ENCODE measurements around the gene KIAA0040. TPM values are rescaled to one million over a fixed set of nuclear protein-coding genes. Genes with fewer than 3 reads are reported as not detected.

The KIAA0040 gene
- total and polyA plus RNA-seq, 10 of the 15 experiments (the other 5 are each of a cell fraction or from before 2014, with no cell fraction given) = 7.6 to 47.7 (median 23.5) TPM

GRCh38 chr1:175129644-175129996 lies 63.0 kb downstream of the KIAA0040 start:
- POLR2A ChIA-PET = no interaction called here
- in situ Hi-C loops (cut with MboI) (loop anchor here (5.0 kb wide), 1 partner anchor 357 kb away; no protein-coding TSS in a partner anchor), intact Hi-C loops (cut with micrococcal nuclease; ENCODE audit: unreplicated experiment) (loop anchor here (5.0 to 10.0 kb wide), 2 partner anchors 245 to 357 kb away; no protein-coding TSS in a partner anchor)
- H3K27ac ChIP-seq (ENCODE audit: control insufficient read depth, insufficient read depth) = no peak overlapping the region
- no peaks in the 10 kb centered on the region for H3K27me3 ChIP-seq (replicated peaks in 1 of 2; ENCODE audit: control insufficient read depth in 2 of 2, insufficient read depth in 2 of 2, low read length in 1 of 2)
- no peak overlapping the region for H3K9ac ChIP-seq (ENCODE audit: control insufficient read depth, insufficient read depth, low read length)
- DNase-seq (ENCODE audit: low read depth, low spot score) = no peak
- no peaks in the 10 kb centered on the region for H3K79me2 ChIP-seq (ENCODE audit: control insufficient read depth, insufficient read depth, low read length)
- no peak overlapping the region for H3K4me2 ChIP-seq (ENCODE audit: control insufficient read depth, insufficient read depth)
- SMC1A ChIA-PET (ENCODE audit: uncharacterized antibody, unreplicated experiment) = interaction anchor here (0.7 to 4.0 kb wide), 2 partner anchors 13 to 100 kb away, joined by 3 to 22 read pairs; no protein-coding TSS in a partner anchor
- FAIRE-seq = no peak
- TF ChIP-seq CHD4 (IDR thresholded peaks at IDR 0.05) = no peak
- no peak for TF ChIP-seq MXI1 (IDR thresholded peaks at IDR 0.05; ENCODE audit: low read depth, low read length)
- no peak for TF ChIP-seq SUZ12 (IDR thresholded peaks at IDR 0.05; ENCODE audit: unreplicated experiment)
- TF ChIP-seq ATF2 (IDR thresholded peaks at IDR 0.05; ENCODE audit: low read length) = no peak
- TF ChIP-seq CREB1 (IDR thresholded peaks at IDR 0.05; ENCODE audit: low read depth) = no peak
- TF ChIP-seq NKRF (conservative IDR thresholded peaks at IDR 0.05) = no peak
- TF ChIP-seq CREM (IDR thresholded peaks at IDR 0.05; ENCODE audit: low read depth) = no peak
- TF ChIP-seq TAF1 (IDR thresholded peaks at IDR 0.05; ENCODE audit: borderline replicate concordance, low read depth, low read length) = no peak
- no peak for TF ChIP-seq ZNF622 (IDR thresholded peaks at IDR 0.05)
- TF ChIP-seq, protein P1, sequence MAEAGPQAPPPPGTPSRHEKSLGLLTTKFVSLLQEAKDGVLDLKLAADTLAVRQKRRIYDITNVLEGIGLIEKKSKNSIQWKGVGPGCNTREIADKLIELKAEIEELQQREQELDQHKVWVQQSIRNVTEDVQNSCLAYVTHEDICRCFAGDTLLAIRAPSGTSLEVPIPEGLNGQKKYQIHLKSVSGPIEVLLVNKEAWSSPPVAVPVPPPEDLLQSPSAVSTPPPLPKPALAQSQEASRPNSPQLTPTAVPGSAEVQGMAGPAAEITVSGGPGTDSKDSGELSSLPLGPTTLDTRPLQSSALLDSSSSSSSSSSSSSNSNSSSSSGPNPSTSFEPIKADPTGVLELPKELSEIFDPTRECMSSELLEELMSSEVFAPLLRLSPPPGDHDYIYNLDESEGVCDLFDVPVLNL (IDR thresholded peaks at IDR 0.05; ENCODE audit: low read depth, low read length) = no peak
- TF ChIP-seq CHD2 (IDR thresholded peaks at IDR 0.05; ENCODE audit: borderline replicate concordance, low read depth, low read length) = no peak
- no peak for TF ChIP-seq EP300 (IDR thresholded peaks at IDR 0.05; ENCODE audit: borderline replicate concordance in 1 of 2, control insufficient read depth in 1 of 2, low read depth in 2 of 2, low read length in 2 of 2)
- no peak for TF ChIP-seq NFIC (IDR thresholded peaks at IDR 0.05; ENCODE audit: low read depth, low read length)
- TF ChIP-seq MYB (IDR thresholded peaks at IDR 0.05; ENCODE audit: borderline replicate concordance, low read depth, low read length) = no peak
- no peaks in the 10 kb centered on the region for H3K9me3 ChIP-seq (replicated peaks; ENCODE audit: control insufficient read depth, insufficient read depth, low read length)
- 94% methylated on average over 2 of the region's 2 CpGs for WGBS (ENCODE audit: insufficient coverage, insufficient replicate concordance, low lambda C conversion rate, missing lambda C conversion rate)
- BruUV-seq (replicated peaks) = no TSS peak
- peaks cover 24% of the 10 kb centered on the region for H3K4me1 ChIP-seq (ENCODE audit: control insufficient read depth, insufficient read depth, low read length)
- H3K36me3 ChIP-seq (ENCODE audit: control insufficient read depth in 2 of 2, insufficient read depth in 2 of 2, low read length in 1 of 2) = no peaks in the 10 kb centered on the region
- H2AFZ ChIP-seq (ENCODE audit: control insufficient read depth, low read depth, low read length) = no peak overlapping the region; the same call in 1 of the 2 replicates
- CTCF ChIA-PET = interaction anchor here (1.0 to 10.9 kb wide), 3 partner anchors 15 to 100 kb away, joined by 3 to 135 read pairs (median 8); no protein-coding TSS in a partner anchor
- H3K4me3 ChIP-seq = no peak overlapping the region
- no peak for ATAC-seq
- H4K20me1 ChIP-seq (ENCODE audit: control insufficient read depth, insufficient read depth) = no peaks in the 10 kb centered on the region
- RAD21 ChIA-PET (ENCODE audit: unreplicated experiment) = interaction anchor here (2.1 to 6.5 kb wide), 2 partner anchors 17 to 101 kb away, joined by 6 to 96 read pairs; no protein-coding TSS in a partner anchor
